ENCODE data around the gene FRYL.

Gene FRYL

GRCh38 chr4:48539597-48539996 lies 240.5 kb downstream of the FRYL start:
- no peak for DNase-seq (ENCODE audit: low read depth)
- H3K4me3 ChIP-seq (ENCODE audit: control insufficient read depth, low read depth, low read length): no peak overlapping the region
- TF ChIP-seq CTCF (conservative IDR thresholded peaks at IDR 0.05; ENCODE audit: control insufficient read depth, insufficient read depth, low read depth, low read length): no peak

DNA sequence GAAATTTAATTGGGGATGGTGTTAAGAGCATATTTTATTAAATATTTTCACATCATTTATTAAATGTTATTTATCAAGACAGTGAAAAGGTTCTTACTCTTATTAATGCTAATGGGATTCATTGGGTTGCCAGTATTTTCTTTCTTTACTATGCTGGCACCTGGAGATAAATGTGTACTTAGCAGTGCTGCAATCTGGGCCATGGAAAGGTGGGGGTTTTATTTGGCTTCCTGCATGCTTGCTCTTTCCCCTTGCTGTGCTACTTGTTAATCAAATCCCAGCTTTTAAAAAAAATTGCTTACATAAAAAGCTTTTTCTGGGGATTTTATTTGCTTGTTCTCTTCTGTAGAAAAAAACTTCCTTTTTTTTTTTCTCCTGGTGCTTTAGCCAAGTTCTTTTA lies 241.7 kb downstream of the FRYL start:
- H3K4me3 ChIP-seq (ENCODE audit: control insufficient read depth, low read depth, low read length): no peak overlapping the region
- TF ChIP-seq CTCF (conservative IDR thresholded peaks at IDR 0.05; ENCODE audit: control insufficient read depth, insufficient read depth, low read depth, low read length): no peak
- no peak for DNase-seq (ENCODE audit: low read depth)

DNA sequence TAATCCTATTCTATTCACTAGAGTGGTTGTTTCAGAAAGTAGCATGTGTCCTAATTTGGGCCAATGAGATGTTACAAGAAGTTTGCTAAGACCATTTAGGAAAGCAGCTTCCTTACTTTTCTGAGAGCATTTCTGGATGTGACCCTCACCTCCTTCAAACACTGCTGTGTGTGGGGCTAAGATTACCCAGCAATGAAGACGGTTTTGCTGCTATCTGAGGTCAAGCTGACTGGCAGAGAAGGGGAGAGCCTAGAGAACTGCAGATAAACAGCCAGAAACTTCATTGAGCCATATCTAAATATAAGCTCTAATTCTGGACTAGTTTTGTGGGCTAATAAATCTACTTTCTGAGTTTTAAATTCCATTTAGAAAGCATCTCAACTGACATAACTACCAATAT lies 253.7 kb downstream of the FRYL start:
- TF ChIP-seq CTCF (conservative IDR thresholded peaks at IDR 0.05; ENCODE audit: control insufficient read depth, insufficient read depth, low read depth, low read length): no peak
- H3K4me3 ChIP-seq (ENCODE audit: control insufficient read depth, low read depth, low read length): no peak overlapping the region
- no peak for DNase-seq (ENCODE audit: low read depth)

DNA sequence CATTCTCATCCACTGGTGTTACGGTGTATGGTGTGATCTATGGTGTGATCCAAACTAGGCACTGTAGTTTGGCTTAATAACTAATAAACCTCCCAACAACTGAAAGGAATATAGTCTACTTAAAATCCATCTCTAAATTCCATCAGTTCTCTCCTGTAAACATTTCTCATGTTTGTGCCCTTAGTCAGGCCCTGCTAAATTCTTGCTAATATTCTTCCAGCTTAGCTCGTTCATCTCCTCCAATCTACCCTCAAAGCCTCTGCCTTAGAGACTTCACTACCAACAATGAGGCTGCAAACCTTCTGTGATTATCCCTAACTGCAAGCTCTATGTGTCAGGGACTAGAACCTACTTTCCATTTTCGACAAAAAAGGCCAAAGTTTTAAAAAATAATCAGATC lies 261.9 kb downstream of the FRYL start:
- no peak overlapping the region for H3K4me3 ChIP-seq (ENCODE audit: control insufficient read depth, low read depth, low read length)
- DNase-seq (ENCODE audit: low read depth): no peak
- TF ChIP-seq CTCF (conservative IDR thresholded peaks at IDR 0.05; ENCODE audit: control insufficient read depth, insufficient read depth, low read depth, low read length): no peak

DNA sequence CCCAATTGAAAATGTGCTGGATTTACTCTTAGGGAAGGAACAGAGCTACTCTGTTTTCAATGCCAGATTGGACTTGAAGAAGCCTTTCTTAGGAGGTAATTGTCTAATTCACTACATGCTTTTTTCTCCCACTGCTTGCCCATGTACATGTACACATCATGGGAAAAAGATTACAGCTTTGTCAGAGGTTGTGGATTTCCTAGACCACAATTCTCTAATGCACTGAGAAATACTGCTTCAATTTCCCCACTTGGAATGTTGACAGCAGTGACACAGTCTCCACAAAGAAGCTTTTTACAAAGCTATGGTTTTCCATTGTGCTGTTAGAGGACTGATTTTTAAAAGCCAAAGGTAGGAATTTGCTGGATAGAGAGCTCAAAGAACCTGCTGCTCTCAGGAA lies 270.5 kb downstream of the FRYL start:
- TF ChIP-seq CTCF (conservative IDR thresholded peaks at IDR 0.05; ENCODE audit: control insufficient read depth, insufficient read depth, low read depth, low read length): no peak
- no peak overlapping the region for H3K4me3 ChIP-seq (ENCODE audit: control insufficient read depth, low read depth, low read length)
- DNase-seq (ENCODE audit: low read depth): peak; percentile 7

GRCh38 chr4:48506716-48507115 lies 273.4 kb downstream of the FRYL start:
- no peak for DNase-seq (ENCODE audit: low read depth)
- H3K4me3 ChIP-seq (ENCODE audit: control insufficient read depth, low read depth, low read length): no peak overlapping the region
- TF ChIP-seq CTCF (conservative IDR thresholded peaks at IDR 0.05; ENCODE audit: control insufficient read depth, insufficient read depth, low read depth, low read length): no peak

DNA sequence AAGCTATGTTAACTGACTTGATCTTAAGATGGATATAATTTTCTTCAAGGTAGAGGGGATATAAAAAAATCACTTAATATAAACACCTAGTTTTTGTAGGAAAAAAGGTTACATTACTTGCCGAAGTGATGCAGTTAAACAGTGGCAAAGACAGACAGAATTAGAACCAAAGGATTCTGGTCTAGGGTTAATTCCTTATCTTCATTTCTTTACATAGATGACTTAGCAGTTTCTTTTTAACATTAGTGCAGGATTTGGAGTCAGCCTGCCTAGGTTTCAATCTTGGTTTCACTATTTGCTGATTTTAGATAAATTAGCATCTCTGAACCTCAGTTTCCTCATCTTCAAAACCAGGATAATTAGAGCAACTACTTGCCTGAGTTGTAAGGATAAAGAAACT lies 275.7 kb downstream of the FRYL start:
- DNase-seq (ENCODE audit: low read depth): no peak
- no peak for TF ChIP-seq CTCF (conservative IDR thresholded peaks at IDR 0.05; ENCODE audit: control insufficient read depth, insufficient read depth, low read depth, low read length)
- no peak overlapping the region for H3K4me3 ChIP-seq (ENCODE audit: control insufficient read depth, low read depth, low read length)

Data from fibroblast of mammary gland (primary cell).